HepG2 (cell line): ENCODE measurements around the gene ADAMTSL4.

Experiments
- MIER3 ChIP-seq: IDR thresholded peaks from 2 replicates; pipeline ENCODE4 v1.6.1; 2016; ENCODE audit warnings: missing compliant biosample characterization, borderline replicate concordance
- TF ChIP-seq, protein P1 (sequence below): sonication (generic); formaldehyde crosslinking; IDR thresholded peaks from 2 replicates; pipeline ENCODE4 v1.4.0; 2020; ENCODE audit warnings: missing genetic modification reagents
- TF ChIP-seq, protein P2 (sequence below): sonication (generic); formaldehyde crosslinking; IDR thresholded peaks from 2 replicates; pipeline ENCODE4 v1.4.0; 2020; ENCODE audit warnings: missing genetic modification reagents

DNA sequence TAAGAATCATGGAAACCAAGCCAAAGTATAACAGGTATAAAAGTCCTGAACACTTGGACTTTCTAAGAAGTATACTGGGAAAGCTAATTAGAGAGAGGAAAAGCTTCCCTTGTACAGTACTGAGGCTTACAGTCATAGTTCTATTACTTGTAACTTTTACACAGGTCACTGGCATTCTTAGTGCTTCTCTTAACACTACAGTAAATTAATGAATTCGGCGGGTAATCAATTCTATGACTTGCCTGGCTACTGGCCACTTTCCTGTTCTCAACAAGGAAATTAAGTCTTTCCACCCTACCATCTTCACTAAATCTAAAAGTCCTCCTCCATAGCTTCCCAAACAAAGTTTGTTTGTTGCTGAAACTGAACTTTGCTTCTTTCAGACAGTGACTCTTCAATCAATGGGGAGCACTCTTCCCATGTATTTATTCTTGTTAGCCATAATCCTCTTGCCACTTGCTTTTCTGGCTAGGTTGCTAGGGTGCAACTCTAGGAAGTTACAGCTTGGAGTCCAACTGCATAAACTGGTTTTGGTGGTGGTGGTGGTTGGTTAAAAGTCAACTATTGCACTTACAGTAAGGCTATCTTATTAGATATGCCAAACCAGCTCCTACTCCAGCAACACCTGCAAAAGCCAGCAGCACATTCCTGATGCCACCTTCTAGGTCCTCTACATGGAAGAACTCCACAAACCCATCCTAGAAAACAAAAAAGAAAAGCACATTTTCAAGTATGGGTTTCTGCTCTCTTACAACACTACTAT, 27.8 kb downstream of the ADAMTSL4 start:
- TF ChIP-seq, protein P1, sequence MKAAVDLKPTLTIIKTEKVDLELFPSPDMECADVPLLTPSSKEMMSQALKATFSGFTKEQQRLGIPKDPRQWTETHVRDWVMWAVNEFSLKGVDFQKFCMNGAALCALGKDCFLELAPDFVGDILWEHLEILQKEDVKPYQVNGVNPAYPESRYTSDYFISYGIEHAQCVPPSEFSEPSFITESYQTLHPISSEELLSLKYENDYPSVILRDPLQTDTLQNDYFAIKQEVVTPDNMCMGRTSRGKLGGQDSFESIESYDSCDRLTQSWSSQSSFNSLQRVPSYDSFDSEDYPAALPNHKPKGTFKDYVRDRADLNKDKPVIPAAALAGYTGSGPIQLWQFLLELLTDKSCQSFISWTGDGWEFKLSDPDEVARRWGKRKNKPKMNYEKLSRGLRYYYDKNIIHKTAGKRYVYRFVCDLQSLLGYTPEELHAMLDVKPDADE (CRISPR knock-in tag): no peak
- TF ChIP-seq, protein P2, sequence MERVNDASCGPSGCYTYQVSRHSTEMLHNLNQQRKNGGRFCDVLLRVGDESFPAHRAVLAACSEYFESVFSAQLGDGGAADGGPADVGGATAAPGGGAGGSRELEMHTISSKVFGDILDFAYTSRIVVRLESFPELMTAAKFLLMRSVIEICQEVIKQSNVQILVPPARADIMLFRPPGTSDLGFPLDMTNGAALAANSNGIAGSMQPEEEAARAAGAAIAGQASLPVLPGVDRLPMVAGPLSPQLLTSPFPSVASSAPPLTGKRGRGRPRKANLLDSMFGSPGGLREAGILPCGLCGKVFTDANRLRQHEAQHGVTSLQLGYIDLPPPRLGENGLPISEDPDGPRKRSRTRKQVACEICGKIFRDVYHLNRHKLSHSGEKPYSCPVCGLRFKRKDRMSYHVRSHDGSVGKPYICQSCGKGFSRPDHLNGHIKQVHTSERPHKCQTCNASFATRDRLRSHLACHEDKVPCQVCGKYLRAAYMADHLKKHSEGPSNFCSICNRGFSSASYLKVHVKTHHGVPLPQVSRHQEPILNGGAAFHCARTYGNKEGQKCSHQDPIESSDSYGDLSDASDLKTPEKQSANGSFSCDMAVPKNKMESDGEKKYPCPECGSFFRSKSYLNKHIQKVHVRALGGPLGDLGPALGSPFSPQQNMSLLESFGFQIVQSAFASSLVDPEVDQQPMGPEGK (CRISPR knock-in tag): no peak
- TF ChIP-seq MIER3 (CRISPR knock-in tag): no peak
